IMR-90 (cell line): ENCODE measurements around the gene DDX20. TPM values are rescaled to one million over a fixed set of nuclear protein-coding genes. Genes with fewer than 3 reads are reported as not detected.

ENCODE experiments used
- ATAC-seq: fragments of 200-7000 bp; cut with Tn5 transposase; 2 replicates; pipeline ENCODE4 v1.9.1; 2020; ENCODE audit warnings: low read depth, mild to moderate bottlenecking, moderate library complexity
- BruUV-seq: library from RNA; stranded (reverse); fragments of 400-500 nt; replicated peaks from 2 replicates; lab custom pipeline; 2021; lab: Mats Ljungman, UMichigan
- CTCF ChIA-PET: fragments of 300-600 bp; formaldehyde crosslinking; extraction: SDS; loops from one replicate; lab custom pipeline; 2021; ENCODE audit warnings: antibody characterized with exemption; lab: Yijun Ruan, JAX
- POLR2A ChIA-PET: fragments of 300-600 bp; sonication (Branson Sonifier 250); formaldehyde crosslinking; loops from one replicate; lab custom pipeline; 2022; ENCODE audit warnings: antibody characterized with exemption; ENCODE audit not compliant: unreplicated experiment; lab: Charles Lee
- DNase-seq: peaks from one replicate; pipeline ENCODE4 v3.0.0; 2013
- H2AFZ ChIP-seq: replicated peaks from 2 replicates; pipeline ENCODE3; 2013; ENCODE audit warnings: low read length, mild to moderate bottlenecking; ENCODE audit not compliant: poor library complexity
- H2AK5ac ChIP-seq: 2 replicates; pipeline ENCODE4 v1.6.1; 2013; ENCODE audit warnings: low read depth, low read length, inconsistent platforms
- H2AK9ac ChIP-seq: replicated peaks from 2 replicates; pipeline ENCODE3; 2013; ENCODE audit warnings: mild to moderate bottlenecking, low read depth, low read length, moderate library complexity; ENCODE audit not compliant: poor library complexity
- H2BK120ac ChIP-seq: 2 replicates; pipeline ENCODE4 v1.6.1; 2013; ENCODE audit warnings: low read depth, low read length, inconsistent platforms
- H2BK15ac ChIP-seq: 3 replicates; pipeline ENCODE4 v1.6.1; 2013; ENCODE audit warnings: low read depth, low read length, inconsistent platforms
- H2BK20ac ChIP-seq: 2 replicates; pipeline ENCODE4 v1.6.1; 2013; ENCODE audit warnings: low read depth, mild to moderate bottlenecking, inconsistent platforms, low read length, moderate library complexity
- H2BK5ac ChIP-seq: 2 replicates; pipeline ENCODE4 v1.6.1; 2013; ENCODE audit warnings: mild to moderate bottlenecking, low read depth, low read length, inconsistent platforms; ENCODE audit not compliant: poor library complexity, severe bottlenecking
- H3K14ac ChIP-seq: replicated peaks from 2 replicates; pipeline ENCODE4 v1.6.1; 2013; ENCODE audit warnings: low read depth, low read length, inconsistent platforms
- H3K18ac ChIP-seq: 2 replicates; pipeline ENCODE4 v1.6.1; 2013; ENCODE audit warnings: low read depth, low read length, control low read depth
- H3K23ac ChIP-seq: 2 replicates; pipeline ENCODE4 v1.6.1; 2013; ENCODE audit warnings: low read depth, low read length, inconsistent platforms
- H3K27ac ChIP-seq: 2 replicates; pipeline ENCODE4 v1.5.1; 2013; ENCODE audit warnings: mild to moderate bottlenecking, control low read depth, low read length; ENCODE audit not compliant: insufficient read depth
- H3K27me3 ChIP-seq: 2 replicates; pipeline ENCODE4 v1.6.1; 2013; ENCODE audit warnings: low read length; ENCODE audit not compliant: control insufficient read depth, insufficient read depth
- H3K36me3 ChIP-seq: 2 replicates; pipeline ENCODE4 v1.6.1; 2013; ENCODE audit warnings: low read length, mixed read lengths; ENCODE audit not compliant: control insufficient read depth, insufficient read depth
- H3K4ac ChIP-seq: 2 replicates; pipeline ENCODE4 v1.6.1; 2013; ENCODE audit warnings: low read depth, low read length, inconsistent platforms
- H3K4me1 ChIP-seq: 2 replicates; pipeline ENCODE4 v1.6.1; 2013; ENCODE audit warnings: low read length, mixed read lengths; ENCODE audit not compliant: control insufficient read depth, insufficient read depth
- H3K4me2 ChIP-seq: 2 replicates; pipeline ENCODE4 v1.6.1; 2013; ENCODE audit warnings: low read depth, mild to moderate bottlenecking, control low read depth, low read length, moderate library complexity
- H3K4me3 ChIP-seq: 2 replicates; pipeline ENCODE4 v1.5.1; 2013; ENCODE audit warnings: low read depth, mild to moderate bottlenecking, control low read depth, low read length, moderate library complexity; ENCODE audit not compliant: insufficient read depth
- H3K56ac ChIP-seq: 2 replicates; pipeline ENCODE4 v1.6.1; 2013; ENCODE audit warnings: low read length, inconsistent platforms; ENCODE audit not compliant: insufficient read depth; ENCODE audit errors: extremely low read depth
- H3K79me1 ChIP-seq, 2 experiments: 2 replicates each; pipeline ENCODE4 v1.6.1; 2013; ENCODE audit warnings: low read length in 2 of 2, inconsistent platforms in 1 of 2, low read depth in 1 of 2
- H3K9ac ChIP-seq: 2 replicates; pipeline ENCODE4 v1.6.1; 2013; ENCODE audit warnings: low read depth, low read length, control low read depth
- H3K9me1 ChIP-seq: 2 replicates; pipeline ENCODE4 v1.6.1; 2013; ENCODE audit warnings: low read length, inconsistent platforms; ENCODE audit not compliant: insufficient read depth
- H3K9me3 ChIP-seq: 2 replicates; pipeline ENCODE4 v1.6.1; 2013; ENCODE audit warnings: low read length; ENCODE audit not compliant: control insufficient read depth, insufficient read depth
- H4K20me1 ChIP-seq: 2 replicates; pipeline ENCODE4 v1.6.1; 2013; ENCODE audit warnings: low read length, inconsistent platforms; ENCODE audit not compliant: insufficient read depth
- H4K5ac ChIP-seq: 2 replicates; pipeline ENCODE4 v1.6.1; 2013; ENCODE audit warnings: mild to moderate bottlenecking, low read depth, low read length, control low read depth
- H4K8ac ChIP-seq, 2 experiments: 2 replicates each; pipeline ENCODE4 v1.6.1; 2013; ENCODE audit warnings: low read depth in 2 of 2, low read length in 2 of 2, control low read depth in 1 of 2, inconsistent platforms in 1 of 2
- H4K91ac ChIP-seq: 2 replicates; pipeline ENCODE4 v1.6.1; 2013; ENCODE audit warnings: low read depth, low read length, inconsistent platforms; ENCODE audit not compliant: insufficient read depth
- CEBPB ChIP-seq: IDR thresholded peaks from 2 replicates; pipeline ENCODE4 v1.6.1; 2012; ENCODE audit warnings: low read depth, low read length, improper control_type of control experiment
- FOS ChIP-seq: fragments of 150-350 bp; IDR thresholded peaks from 2 replicates; pipeline ENCODE4 v1.6.1; 2016; ENCODE audit warnings: low read depth, low read length
- RCOR1 ChIP-seq: IDR thresholded peaks from 2 replicates; pipeline ENCODE4 v1.6.1; 2012; ENCODE audit warnings: mild to moderate bottlenecking, low read length, improper control_type of control experiment; ENCODE audit not compliant: insufficient replicate concordance
- RFX5 ChIP-seq: IDR thresholded peaks from 2 replicates; pipeline ENCODE4 v1.8.0; 2012; ENCODE audit warnings: low read depth, mild to moderate bottlenecking, low read length, moderate library complexity
- SMC3 ChIP-seq: fragments of 150-350 bp; IDR thresholded peaks from 2 replicates; pipeline ENCODE4 v1.6.1; 2016; ENCODE audit warnings: low read depth, mild to moderate bottlenecking, antibody characterized with exemption, low read length, moderate library complexity
- WGBS, 2 experiments: methylation state at CpG; one replicate each; pipeline versions ENCODE4 v1.1.5 to v1.1.7; 2013; ENCODE audit warnings: missing lambda C conversion rate in 2 of 2; ENCODE audit not compliant: insufficient read length in 1 of 2; ENCODE audit errors: extremely low coverage in 2 of 2; 5-methylcytosine and 5-hydroxymethylcytosine counted together
- dilution Hi-C: fragments of 300-500 bp; cut with HindIII; formaldehyde crosslinking; loops from one replicate; pipeline ENCODE4 v1.14.3; 2018; ENCODE audit warnings: low sequenced_read_pairs; ENCODE audit not compliant: unreplicated experiment
- in situ Hi-C: fragments of 300-500 bp; cut with MboI; formaldehyde crosslinking; loops from 3 replicates; pipeline ENCODE4 v1.14.3; 2019; ENCODE audit warnings: low sequenced_read_pairs, inconsistent platforms, mixed read lengths
- intact Hi-C: fragments of 100-400 bp; cut with micrococcal nuclease; formaldehyde crosslinking; loops from 2 replicates; pipeline ENCODE4 v1.10.0; 2022
- polyA plus RNA-seq, 3 experiments: library from polyadenylated mRNA; depleted of rRNA; stranded (reverse); fragments of >200 nt; gene quantifications; 2 replicates each; pipeline ENCODE4 v1.2.3, GENCODE V29; 2012; ENCODE audit warnings: low replicate concordance in 1 of 3
- total RNA-seq: library from RNA; depleted of rRNA; stranded (reverse); fragments of >200 nt; gene quantifications from 2 replicates; pipeline ENCODE4 v1.2.3, GENCODE V29; 2012
- TF ChIP-seq, protein P1 (sequence below): fragments of 150-350 bp; IDR thresholded peaks from 2 replicates; pipeline ENCODE4 v1.6.1; 2016; ENCODE audit warnings: low read depth, mild to moderate bottlenecking, low read length, moderate library complexity, borderline replicate concordance

Gene DDX20
- total and polyA plus RNA-seq, 2 of the 4 experiments (the other 2 are of a cell fraction): 5.7 to 10.9 TPM

DNA sequence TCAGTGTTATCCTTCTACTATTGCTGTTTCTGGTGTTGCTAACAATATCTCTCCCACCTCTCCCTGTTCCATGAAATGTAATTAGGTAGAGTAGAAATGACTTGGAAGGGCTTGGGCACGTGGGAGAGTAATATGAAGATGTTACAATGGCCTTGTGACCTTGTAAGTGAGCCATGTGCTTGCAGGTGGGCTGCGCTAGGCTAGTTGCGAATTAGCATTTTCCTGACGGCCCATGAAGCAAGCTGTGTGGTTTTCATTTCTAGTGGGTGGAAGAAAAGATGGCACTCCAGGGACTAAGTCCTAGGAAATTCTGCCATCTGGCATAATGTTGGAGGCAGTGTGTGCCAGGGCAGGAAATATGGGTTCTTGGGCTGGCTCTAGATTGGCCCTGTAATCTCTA is 7.8 kb upstream of the DDX20 start:
- Histone ChIP-seq H2BK120ac (no peak overlapping the region), H2BK15ac (no peak overlapping the region), H2AK5ac (no peak overlapping the region), H4K5ac (no peak overlapping the region), H3K23ac (no peak overlapping the region), H2AK9ac (no peak overlapping the region), H3K18ac (no peak overlapping the region), H2BK20ac (no peak overlapping the region; the same call in 1 of the 2 replicates), H3K9me1 (peaks cover 26% of the 10 kb centered on the region), H3K27ac (no peak overlapping the region), H3K9me3 (no peaks in the 10 kb centered on the region), H3K36me3 (no peaks in the 10 kb centered on the region), H3K14ac (no peak overlapping the region), H3K4me2 (no peak overlapping the region), H3K56ac (no peak overlapping the region), H4K91ac (no peak overlapping the region), H3K4me3 (no peak overlapping the region), H2AFZ (no peak overlapping the region), H3K27me3 (no peaks in the 10 kb centered on the region), H4K8ac (no peak overlapping the region), H4K20me1 (peaks cover 10% of the 10 kb centered on the region; the same call in 1 of the 2 replicates), H3K4me1 (peaks cover 10% of the 10 kb centered on the region), H3K9ac (no peak overlapping the region), H3K4ac (no peak overlapping the region), H3K79me1 (no peaks in the 10 kb centered on the region; a peak in 1 of 4 replicates), H2BK5ac (no peak overlapping the region)
- ChIA-PET CTCF (interaction anchor here (0.6 to 1.2 kb wide), 4 partner anchors 10 to 266 kb away, joined by 3 read pairs; no protein-coding TSS in a partner anchor), POLR2A (no interaction called here)
- in situ Hi-C loops (no loop called here), intact Hi-C loops (no loop called here), dilution Hi-C loops (no loop called here)
- TF ChIP-seq SMC3 (no peak), RFX5 (no peak), FOS (no peak), CEBPB (no peak), RCOR1 (no peak)
- TF ChIP-seq, protein P1, sequence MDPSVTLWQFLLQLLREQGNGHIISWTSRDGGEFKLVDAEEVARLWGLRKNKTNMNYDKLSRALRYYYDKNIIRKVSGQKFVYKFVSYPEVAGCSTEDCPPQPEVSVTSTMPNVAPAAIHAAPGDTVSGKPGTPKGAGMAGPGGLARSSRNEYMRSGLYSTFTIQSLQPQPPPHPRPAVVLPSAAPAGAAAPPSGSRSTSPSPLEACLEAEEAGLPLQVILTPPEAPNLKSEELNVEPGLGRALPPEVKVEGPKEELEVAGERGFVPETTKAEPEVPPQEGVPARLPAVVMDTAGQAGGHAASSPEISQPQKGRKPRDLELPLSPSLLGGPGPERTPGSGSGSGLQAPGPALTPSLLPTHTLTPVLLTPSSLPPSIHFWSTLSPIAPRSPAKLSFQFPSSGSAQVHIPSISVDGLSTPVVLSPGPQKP: no peak
- no TSS peak for BruUV-seq
- WGBS, 2 experiments: no CpG with 5 or more reads among the region's 4 CpGs
- DNase-seq (no peak), ATAC-seq (no peak)
